Measurements from ENCODE around the gene ELF3.
"Not testable (repeated sequence)": the region's sequence is repeated elsewhere in the genome, so short reads cannot be mapped to it uniquely, and the experiment has no call there.

ELF3 gene

GRCh38 chr1:202009326-202010179, 834 bp upstream of the ELF3 start:
- DNase-seq = peak; percentile 85

GRCh38 chr1:202011994-202012393, 1.6 kb downstream of the ELF3 start:
- no peak for DNase-seq

DNA sequence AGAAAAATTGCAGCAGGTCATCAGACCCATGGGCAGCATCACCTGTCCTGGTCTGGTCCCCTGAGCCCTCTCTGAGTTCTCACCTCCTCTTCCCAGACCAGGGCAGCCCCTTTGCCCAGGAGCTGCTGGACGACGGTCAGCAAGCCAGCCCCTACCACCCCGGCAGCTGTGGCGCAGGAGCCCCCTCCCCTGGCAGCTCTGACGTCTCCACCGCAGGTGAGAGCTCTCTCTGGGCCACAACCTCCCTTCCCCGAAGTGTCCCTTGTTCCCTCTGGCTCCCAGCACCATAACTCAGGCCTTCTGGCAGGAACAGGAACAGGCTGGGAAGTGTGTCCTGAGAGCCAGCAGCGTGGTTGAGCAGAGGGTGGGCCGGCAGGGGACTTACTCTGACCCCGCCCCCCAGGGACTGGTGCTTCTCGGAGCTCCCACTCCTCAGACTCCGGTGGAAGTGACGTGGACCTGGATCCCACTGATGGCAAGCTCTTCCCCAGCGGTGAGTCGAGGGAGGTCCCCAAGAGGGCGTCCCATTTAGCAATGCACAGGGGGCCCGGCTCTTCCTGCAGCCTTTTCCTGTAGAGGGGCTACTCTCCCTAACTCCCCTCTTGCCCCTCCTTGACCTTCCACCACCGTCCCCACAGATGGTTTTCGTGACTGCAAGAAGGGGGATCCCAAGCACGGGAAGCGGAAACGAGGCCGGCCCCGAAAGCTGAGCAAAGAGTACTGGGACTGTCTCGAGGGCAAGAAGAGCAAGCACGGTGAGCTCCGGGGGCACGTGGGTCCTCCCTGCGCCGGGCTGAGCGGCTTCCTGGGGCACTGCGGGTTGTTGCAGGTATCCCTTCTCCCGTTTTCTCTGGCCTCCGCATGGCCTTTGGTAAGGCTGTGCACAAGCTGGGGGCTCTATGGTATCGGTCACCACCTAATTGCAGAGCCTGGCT, 2.4 kb downstream of the ELF3 start:
- no peak for DNase-seq

- no peak for DNase-seq
Observed at GRCh38 chr1:202013603-202014002, 3.2 kb downstream of the ELF3 start.

DNA sequence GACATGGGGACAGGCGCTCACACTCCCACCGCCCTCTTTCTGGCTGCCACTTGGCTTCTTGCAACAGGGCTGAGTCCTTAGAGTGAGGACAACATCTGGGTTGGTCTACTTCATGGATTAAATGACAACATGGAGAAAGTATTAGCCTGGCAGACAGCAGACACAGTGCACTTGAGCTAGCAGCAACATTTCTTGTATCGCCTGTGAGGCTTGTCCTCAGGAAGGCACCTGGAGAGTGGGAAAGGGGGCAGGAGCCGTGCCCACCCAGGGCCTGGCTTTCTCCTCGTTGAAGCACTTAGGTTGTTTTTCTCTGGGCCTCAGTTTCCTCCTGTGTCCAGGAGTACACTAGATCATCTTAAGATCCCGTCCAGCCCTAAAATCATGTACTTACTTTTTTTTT, 3.7 kb downstream of the ELF3 start:
- no peak for DNase-seq

GRCh38 chr1:202014915-202015661, 4.7 kb downstream of the ELF3 start:
- DNase-seq = no peak

DNA sequence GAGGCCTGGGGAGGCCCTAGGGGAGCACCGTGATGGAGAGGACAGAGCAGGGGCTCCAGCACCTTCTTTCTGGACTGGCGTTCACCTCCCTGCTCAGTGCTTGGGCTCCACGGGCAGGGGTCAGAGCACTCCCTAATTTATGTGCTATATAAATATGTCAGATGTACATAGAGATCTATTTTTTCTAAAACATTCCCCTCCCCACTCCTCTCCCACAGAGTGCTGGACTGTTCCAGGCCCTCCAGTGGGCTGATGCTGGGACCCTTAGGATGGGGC, 5.2 kb downstream of the ELF3 start:
- no peak for DNase-seq

- DNase-seq = no peak
Observed at GRCh38 chr1:202016022-202016810, 5.8 kb downstream of the ELF3 start.

GRCh38 chr1:202016811-202017748, 6.7 kb downstream of the ELF3 start:
- no peak for DNase-seq

DNA sequence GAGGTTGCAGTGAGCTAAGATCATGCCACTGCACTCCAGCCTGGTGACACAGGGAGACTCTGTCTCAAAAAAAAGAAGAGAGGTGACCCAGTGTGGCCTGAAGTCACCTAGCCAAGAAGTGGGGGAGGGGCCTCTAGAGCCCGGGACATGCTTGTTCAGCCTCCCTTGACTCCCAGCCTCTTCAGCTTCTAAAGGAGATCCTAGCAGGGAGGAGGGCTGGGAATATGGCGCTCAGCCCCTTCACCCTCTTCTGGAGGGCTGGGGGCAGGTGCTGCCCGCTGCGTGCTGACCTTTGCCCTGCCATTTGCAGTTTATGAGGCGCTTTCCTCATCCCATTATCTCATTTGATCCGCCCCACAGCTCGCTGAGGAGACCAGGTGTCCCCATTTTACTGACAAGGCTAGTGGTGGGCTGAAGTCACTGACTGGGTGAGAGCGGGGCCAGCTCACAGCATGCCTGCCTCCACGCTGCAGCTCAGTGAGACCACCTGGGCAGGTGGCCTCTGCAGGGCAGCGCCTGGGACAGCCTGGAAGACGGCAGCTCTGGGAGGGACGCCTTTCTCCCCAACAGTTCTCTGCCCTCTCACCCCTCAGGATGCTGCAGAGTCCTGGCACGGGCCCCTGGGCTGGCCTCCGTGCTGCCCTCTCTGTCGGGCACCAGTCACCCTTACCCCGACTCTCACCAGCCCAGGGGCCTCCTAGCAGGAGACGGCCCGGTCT, 7.5 kb downstream of the ELF3 start:
- no peak for DNase-seq

DNA sequence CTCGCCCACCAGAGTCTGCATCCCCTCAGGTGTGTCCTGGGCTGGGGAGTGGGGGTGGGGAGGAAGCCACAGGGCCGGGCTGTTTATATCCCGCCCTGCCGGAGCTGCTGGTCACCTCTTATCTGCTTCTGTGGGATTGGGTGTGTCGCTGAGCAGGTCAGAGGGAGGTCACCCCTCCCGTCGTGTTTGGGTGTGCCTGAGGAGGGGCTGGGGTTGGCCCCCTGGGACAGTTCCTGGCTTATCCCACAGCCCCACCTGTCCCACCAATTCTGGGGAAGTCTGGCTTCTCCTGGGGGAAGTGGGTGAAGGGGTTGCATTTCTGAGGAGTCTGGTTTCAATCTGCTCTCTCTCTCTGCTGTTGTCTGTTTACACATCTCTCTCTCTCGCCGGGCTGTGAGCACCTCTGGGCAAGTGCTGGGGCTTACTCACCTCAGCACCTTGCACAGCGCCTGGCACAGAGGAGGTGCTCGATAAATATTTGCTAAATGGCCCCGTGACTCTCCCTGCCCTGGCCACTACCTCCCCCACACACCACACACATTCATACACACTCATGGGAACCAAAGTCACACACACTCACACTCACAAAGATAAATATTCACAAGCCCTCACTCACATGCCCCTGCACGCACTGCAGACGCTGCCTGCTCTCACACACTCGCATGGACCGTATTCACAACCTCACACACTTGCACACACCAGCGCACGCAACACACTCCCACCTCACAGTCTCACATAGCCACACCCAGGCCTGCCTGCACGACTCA, 8.3 kb downstream of the ELF3 start:
- peak; percentile 66 for DNase-seq

DNA sequence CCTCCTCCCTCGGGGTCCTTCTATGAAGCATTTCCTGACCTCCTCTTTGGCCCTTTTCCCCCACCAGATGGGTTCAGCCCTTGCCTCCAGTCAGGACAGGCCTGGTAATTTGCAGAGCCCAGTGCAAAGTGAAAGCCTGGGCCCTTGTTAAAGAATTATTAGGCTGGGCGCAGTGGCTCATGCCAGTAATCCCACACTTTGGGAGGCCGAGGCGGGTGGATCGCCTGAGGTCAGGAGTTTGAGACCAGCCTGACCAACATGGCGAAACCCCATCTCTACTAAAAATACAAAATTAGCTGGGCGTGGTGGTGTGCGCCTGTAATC, 8.8 kb downstream of the ELF3 start:
- not testable (repeated sequence) for DNase-seq

DNA sequence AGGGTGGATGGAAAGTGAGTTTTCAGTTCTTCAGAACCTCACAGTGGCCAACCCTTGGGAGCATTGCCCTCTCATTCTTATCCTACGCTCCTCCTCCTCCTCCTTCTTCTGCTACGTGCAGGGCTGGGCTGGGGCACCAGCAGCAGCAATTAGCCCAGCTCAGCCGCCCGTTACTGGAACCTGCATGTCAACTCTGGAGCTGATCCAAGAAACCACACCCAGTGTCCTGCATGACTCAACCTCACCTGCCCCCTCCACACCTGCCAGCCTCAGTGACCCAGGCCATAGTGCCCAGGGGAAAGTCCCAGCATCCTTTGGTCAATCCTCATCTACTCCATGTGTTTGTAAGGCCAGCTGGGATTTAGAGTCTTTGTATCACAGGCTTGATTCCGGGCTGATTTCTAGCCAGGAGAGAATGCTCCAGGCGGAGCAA, 12.6 kb downstream of the ELF3 start:
- DNase-seq = peak; percentile 25

GRCh38 chr1:202029171-202029665, 18.8 kb downstream of the ELF3 start:
- DNase-seq = no peak

GRCh38 chr1:202029727-202030126, 19.3 kb downstream of the ELF3 start:
- DNase-seq = no peak

- no peak for DNase-seq
Observed at GRCh38 chr1:202031796-202032195, 21.4 kb downstream of the ELF3 start.

DNA sequence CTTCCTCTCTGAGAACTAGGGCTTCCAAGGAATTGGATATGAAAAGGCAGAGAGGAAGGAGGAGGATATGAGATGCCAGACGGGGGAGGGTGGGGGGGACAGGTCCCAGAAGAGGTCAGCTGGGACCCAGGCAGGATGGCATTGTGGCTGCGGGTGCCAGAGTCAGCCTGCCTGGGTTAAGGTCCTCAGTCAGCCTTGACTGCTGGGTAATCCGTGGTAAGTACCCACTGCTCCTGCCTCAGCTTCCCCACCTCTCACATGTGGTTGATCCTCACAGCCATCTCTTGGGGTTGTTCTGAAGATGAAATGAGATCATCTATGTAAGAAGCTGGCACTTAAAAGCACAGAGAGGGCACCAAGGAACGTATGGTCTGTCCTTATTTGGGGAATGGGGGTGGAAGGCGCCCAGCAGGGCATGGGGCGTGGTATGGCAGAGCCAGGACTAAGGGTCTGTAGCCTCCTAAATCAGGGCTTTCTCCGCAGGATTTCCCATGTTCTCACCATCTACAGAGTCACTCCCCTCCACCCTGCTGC, 23.8 kb downstream of the ELF3 start:
- no peak for DNase-seq

DNA sequence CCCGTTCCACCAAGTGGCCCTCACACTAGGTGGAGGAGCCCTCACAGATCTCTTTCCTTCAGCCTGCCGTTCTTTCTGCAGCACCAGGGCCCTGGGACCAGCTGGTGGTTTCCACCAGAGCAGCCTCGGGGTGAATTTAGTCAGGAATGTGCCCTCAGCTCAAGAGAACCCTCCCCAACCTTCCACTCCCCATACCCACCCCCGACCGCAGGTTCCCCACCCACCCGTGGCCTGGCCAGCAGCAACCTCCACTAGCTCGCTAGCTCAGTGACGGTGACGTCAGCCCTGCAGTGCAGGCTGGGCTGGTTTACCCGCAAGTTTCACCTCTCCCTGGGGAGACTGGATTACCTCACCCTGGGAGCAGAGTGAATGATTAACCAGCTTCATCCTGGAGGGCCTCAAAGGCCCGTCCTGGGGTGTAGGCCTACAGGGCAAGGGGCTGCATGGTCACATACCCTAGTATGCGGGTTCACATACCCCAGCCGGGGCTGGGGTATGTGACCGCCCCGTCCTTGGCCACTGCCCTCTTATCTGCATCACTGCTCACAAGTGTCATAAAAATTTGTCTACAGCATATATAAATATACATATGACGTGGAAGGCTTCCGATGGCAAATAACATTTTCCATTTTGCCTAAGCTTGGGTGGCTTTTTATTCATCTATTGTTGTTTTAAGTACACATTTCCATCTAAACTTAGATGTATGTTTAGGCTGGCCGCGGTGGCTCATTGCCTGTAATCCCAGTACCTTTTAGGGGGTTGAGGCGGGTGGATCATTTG, 24.5 kb downstream of the ELF3 start:
- no peak for DNase-seq

Measured in NCI-H1092 (cell line).